GM21723 (cell line): ENCODE results near the gene KDM5B.
"Not testable (repeated sequence)": the region's sequence is repeated elsewhere in the genome, so short reads cannot be mapped to it uniquely, and the experiment has no call there.

ENCODE experiments used
- ATAC-seq: cut with Tn5 transposase; IDR thresholded peaks from one replicate; pipeline ENCODE4 v1.9.1; 2021; ENCODE audit warnings: mild to moderate bottlenecking, moderate library complexity; ENCODE audit not compliant: unreplicated experiment

KDM5B gene

GRCh38 chr1:202794051-202794740, 14.0 kb downstream of the KDM5B start:
- ATAC-seq = no peak

DNA sequence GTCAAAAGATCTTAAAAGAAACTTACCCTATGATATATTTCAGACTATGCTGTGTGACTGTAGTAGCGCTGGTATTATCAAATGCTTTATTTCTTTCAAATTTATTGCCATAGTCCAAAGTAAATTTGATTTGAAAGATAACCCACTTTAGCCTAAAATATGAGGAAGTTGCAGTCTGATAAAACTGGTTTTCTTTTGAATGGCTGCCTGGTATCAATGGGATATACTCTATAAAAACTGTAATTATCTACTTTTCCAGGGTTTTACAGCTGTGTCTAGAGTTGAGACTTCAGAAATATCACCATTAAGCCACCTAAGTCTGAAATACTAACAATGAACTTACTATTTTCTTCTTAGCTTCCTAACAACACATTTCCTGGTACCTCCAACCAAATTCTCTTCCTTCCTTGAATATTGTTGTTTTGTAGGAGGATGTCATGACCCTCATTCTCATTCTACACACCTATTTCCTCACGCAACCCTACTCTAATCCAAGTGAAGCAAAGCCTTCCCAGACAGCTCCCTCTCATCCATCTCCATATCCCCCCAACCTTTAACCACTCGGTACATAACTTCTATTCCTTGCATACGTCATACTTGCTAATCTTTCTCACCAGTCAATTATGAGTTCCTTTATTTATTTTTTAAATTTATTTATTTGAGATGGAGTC, 17.0 kb downstream of the KDM5B start:
- no peak for ATAC-seq

DNA sequence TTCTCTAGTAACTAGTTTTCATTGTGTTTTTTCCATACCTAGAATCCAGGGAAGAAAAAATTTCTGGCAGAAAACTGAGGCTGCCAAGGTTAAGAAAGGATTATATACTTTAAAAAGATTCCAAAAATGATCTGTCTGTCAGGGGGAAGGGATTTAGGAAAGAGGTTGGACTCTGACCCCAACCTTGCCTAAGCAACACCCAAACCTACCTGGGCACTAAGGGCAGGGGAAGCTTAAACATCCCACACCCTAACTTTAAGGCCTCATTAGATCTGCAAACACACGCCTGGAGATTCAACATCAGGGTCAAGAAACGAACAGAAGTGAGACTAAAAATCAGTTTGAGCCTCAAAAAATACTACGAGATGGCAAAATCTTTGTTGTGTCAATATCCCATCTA, 19.4 kb downstream of the KDM5B start:
- ATAC-seq = no peak

GRCh38 chr1:202786804-202787203, 21.4 kb downstream of the KDM5B start:
- ATAC-seq = no peak

DNA sequence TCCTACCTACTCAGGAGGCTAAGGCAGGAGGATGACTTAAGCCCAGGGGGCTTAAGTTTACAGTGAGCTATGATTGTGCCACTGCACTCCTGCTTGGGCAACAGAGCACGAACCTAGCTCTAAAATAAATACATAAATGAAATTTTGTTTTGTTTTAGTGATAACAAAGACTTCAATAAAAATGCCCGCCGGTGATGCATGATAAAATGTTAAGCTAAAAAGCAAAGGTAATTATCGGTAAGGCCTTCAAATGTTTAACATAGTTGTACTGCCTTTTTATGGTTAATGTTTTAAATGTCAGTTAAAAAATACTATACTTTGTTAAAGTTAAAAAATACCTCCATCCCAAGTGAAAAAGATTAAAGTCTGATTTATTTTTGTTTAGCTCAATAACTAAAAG, 27.0 kb downstream of the KDM5B start:
- no peak for ATAC-seq

DNA sequence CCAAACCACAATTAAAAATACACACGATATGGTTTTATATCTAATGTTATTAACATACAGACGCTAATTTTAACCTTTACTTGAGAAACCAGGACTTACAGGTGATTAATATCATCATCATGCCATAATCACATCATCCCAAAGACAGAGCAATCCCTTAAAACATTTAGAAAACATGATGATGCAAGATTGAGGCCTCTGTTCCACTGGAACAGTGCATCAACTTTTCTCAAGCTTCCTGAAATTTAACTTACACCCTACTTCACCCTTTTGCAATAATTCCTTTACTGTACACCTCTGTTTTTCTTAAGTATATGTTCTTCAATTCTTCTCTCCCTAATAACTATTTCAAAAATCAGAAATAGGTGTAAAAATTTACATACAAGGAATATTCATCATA, 38.1 kb downstream of the KDM5B start:
- no peak for ATAC-seq

- ATAC-seq = no peak
These were observed 42.5 kb downstream of the KDM5B start for GRCh38 chr1:202765721-202766120.

GRCh38 chr1:202762019-202762418, 46.2 kb downstream of the KDM5B start:
- no peak for ATAC-seq

- no peak for ATAC-seq
These were observed 47.6 kb downstream of the KDM5B start for GRCh38 chr1:202760589-202760988.

DNA sequence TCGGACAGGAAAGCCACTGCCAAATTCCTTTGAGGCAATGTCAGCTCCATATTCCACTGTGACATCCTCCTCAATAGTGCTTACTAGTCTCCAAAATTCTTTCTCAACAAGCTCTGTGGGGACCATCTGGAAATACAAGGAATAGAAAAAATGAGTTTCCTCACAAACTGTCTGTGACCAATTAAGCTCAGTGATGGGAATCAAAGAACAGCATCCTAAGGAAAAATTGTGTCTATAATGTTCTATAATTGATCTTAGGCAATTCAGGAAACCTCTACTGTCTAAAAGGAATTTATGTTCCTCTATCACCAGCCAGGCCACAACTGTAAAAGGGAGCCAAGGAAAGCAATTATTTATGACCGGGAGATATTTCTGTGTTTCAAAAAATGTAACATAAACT, 51.8 kb downstream of the KDM5B start:
- ATAC-seq = no peak

DNA sequence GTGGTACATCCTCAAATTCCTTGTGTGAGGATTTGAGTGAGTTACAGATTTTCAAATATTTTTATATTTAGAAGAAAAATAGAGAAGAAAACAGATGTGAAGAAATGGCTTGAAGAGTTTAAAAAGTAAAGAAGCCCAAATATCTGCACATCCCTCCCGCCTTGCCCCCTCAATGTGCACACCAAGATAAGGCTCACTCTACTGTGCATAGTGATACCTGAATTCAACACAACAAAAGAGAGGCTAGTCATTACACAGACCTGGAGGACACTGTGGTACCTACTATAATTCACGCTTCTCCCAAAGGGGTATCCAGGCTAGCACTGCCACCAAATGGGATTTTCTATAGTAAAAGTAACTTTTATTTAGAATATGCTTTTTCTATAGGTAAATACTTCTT, 53.9 kb downstream of the KDM5B start:
- no peak for ATAC-seq

DNA sequence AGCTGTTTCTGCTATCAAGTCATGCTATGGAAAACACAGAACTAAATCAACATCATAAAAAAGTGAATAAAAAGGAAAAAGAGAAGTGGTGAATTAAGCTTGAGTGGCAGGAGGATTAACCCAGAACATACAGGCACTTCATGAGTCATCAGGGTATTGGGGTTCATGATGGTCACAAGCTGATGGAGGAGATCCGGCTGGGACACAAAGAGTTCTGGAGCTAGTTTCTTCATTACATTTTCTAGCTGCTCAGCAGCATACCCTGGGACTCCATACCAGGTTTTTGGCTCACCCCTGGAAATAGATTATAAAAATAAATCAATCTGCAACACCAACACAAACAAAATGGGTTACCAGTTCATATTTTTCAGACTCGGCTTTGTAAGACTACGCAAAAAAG, 55.4 kb downstream of the KDM5B start:
- no peak for ATAC-seq

GRCh38 chr1:202750761-202751160, 57.5 kb downstream of the KDM5B start:
- ATAC-seq = no peak

GRCh38 chr1:202750024-202750423, 58.2 kb downstream of the KDM5B start:
- ATAC-seq = no peak

- ATAC-seq = no peak
These were observed 62.8 kb downstream of the KDM5B start for GRCh38 chr1:202745323-202745888.

GRCh38 chr1:202744770-202745169, 63.5 kb downstream of the KDM5B start:
- ATAC-seq = not testable (repeated sequence)

- no peak for ATAC-seq
These were observed 65.7 kb downstream of the KDM5B start for GRCh38 chr1:202742496-202742895.

GRCh38 chr1:202733251-202733650, 75.0 kb downstream of the KDM5B start:
- no peak for ATAC-seq

DNA sequence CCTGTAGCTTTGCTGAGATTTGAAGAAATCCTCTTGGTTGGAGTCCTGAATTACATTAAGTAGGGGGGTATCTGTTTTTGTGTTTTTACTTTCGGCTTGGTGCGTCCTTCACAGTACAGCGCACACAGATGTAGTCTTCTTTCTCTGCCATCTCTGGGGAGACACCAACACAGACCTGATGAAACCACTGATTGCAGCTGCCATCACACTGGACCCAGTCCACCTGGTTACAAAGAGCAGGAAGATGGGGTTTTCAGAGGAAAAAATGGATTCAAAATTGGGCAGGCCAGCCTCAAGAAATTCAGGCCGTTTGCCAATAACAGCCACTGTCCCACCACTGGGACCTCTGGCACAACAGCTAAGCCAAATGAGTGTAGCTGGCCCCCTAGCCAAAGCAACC, 79.3 kb downstream of the KDM5B start:
- no peak for ATAC-seq

GRCh38 chr1:202725526-202725925, 82.7 kb downstream of the KDM5B start:
- no peak for ATAC-seq

DNA sequence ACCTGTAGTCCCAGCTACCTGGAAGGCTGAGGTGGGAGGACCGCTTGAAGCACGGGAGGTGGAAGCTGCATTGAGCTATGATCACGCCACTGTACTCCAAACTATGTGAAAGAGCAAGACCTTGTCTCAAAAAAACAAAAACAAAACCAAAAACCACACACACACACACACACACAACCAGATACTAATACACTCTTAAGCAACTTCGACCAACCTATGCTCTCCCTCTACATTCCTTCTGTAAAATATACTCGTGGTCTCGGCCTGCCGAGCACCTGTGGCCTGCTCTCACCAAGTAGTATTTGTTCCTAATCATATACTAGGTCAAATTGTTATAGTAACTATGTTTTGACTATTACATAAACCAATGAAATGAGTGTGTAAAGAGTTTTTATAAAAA, 84.5 kb downstream of the KDM5B start:
- no peak for ATAC-seq

DNA sequence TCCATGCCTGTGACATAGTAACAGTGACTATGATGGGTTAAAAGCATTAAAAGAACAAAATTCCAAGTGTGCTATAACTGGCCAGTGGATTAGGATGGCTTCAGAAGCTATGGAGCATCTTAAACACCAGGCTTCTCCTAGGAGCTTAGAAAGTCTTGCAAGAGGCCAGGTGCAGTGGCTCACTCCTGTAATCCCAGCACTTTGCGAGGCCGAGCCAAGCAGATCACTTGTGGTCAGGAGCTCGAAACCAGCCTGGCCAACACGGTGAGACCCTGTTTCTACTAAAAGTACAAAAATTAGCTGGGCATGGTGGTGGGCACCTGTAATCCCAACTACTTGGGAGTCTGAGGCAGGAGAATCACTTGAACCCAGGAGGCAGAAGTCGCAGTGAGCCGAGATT, 85.2 kb downstream of the KDM5B start:
- ATAC-seq = not testable (repeated sequence)
